ENCODE results near the gene SYT1.

SYT1 gene

GRCh38 chr12:79299447-79300198 lies 435.0 kb downstream of the SYT1 start:
- no peak for DNase-seq

- peak in 1 of 2 donors; percentile 2 for DNase-seq
These were observed 435.6 kb downstream of the SYT1 start for GRCh38 chr12:79300199-79300568.

GRCh38 chr12:79301181-79301580 lies 436.6 kb downstream of the SYT1 start:
- no peak for DNase-seq

- no peak for DNase-seq
These were observed 437.7 kb downstream of the SYT1 start for GRCh38 chr12:79302162-79302814.

GRCh38 chr12:79307340-79307739 lies 442.8 kb downstream of the SYT1 start:
- DNase-seq, result no peak

- no peak for DNase-seq
These were observed 444.5 kb downstream of the SYT1 start for GRCh38 chr12:79309039-79309438.

- DNase-seq, result no peak
These were observed 452.7 kb downstream of the SYT1 start for GRCh38 chr12:79317179-79317847.

GRCh38 chr12:79322905-79323304 lies 458.3 kb downstream of the SYT1 start:
- DNase-seq, result no peak

GRCh38 chr12:79324571-79324970 lies 460.0 kb downstream of the SYT1 start:
- DNase-seq, result no peak

- no peak for DNase-seq
These were observed 461.6 kb downstream of the SYT1 start for GRCh38 chr12:79326222-79326621.

GRCh38 chr12:79326663-79327062 lies 462.1 kb downstream of the SYT1 start:
- DNase-seq, result no peak

GRCh38 chr12:79327465-79327864 lies 462.9 kb downstream of the SYT1 start:
- DNase-seq, result no peak

GRCh38 chr12:79329933-79330332 lies 465.4 kb downstream of the SYT1 start:
- DNase-seq, result no peak

- no peak for DNase-seq
These were observed 467.3 kb downstream of the SYT1 start for GRCh38 chr12:79331870-79332269.

GRCh38 chr12:79333144-79333543 lies 468.6 kb downstream of the SYT1 start:
- DNase-seq, result no peak

- no peak for DNase-seq
These were observed 473.2 kb downstream of the SYT1 start for GRCh38 chr12:79337662-79338290.

GRCh38 chr12:79344855-79345847 lies 480.6 kb downstream of the SYT1 start:
- DNase-seq, result peak in 1 of 2 donors; percentile 2

GRCh38 chr12:79347866-79348265 lies 483.3 kb downstream of the SYT1 start:
- peak; percentile 6 to 20 for DNase-seq

- DNase-seq, result no peak
These were observed 486.7 kb downstream of the SYT1 start for GRCh38 chr12:79351251-79351650.

- no peak for DNase-seq
These were observed 491.6 kb downstream of the SYT1 start for GRCh38 chr12:79356216-79356615.

GRCh38 chr12:79357048-79357447 lies 492.5 kb downstream of the SYT1 start:
- no peak for DNase-seq

- peak in 1 of 2 donors; percentile 3 for DNase-seq
These were observed 494.2 kb downstream of the SYT1 start for GRCh38 chr12:79358716-79359300.
